HG03571 (cell line): ENCODE data around the gene ARPIN.
"Not testable (repeated sequence)": the region's sequence is repeated elsewhere in the genome, so short reads cannot be mapped to it uniquely, and the experiment has no call there.

Experiments used
- ATAC-seq: cut with Tn5 transposase; IDR thresholded peaks from one replicate; pipeline ENCODE4 v1.9.1; 2021; ENCODE audit not compliant: unreplicated experiment

Gene ARPIN

DNA sequence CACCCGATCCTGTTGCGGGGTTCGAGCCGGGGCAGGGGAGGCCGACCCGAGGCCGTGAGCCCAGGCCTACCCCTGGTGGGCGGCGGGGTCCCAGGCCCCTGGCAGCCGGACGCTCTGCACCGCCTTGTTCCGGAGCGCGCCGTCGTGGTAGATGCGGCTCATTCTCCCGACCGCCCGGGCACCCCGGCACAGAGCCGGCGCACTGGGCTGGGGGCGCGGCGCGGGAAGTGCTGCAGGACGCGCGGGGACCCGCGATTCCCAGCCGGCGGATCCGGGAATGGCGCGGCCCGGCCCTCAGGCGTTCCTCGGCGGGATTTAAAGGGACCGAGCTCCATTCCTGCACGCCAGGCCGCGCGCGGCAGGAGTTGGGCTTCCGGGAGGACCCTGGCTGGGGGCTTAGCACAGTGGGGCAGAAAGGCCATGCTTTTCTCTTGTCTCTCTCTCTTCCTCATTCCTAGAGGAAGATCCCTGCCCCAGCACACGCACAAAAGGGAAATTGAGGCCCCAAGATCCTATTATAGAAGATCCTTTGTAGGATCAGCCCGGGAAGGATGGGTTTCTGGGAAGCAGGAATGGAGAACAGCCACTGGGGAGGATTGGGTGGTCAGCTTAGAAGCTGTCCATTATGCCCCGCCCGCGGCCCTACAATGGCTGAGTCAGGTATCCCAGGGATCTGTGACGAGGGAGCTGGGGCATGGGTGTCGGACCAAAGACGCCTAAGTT is at the start of gene ARPIN:
ARPIN (minus strand) TSS at position 279 of the 723 bp plus-strand sequence; CDS start at position 162, 117 bp downstream.
- no peak for ATAC-seq

DNA sequence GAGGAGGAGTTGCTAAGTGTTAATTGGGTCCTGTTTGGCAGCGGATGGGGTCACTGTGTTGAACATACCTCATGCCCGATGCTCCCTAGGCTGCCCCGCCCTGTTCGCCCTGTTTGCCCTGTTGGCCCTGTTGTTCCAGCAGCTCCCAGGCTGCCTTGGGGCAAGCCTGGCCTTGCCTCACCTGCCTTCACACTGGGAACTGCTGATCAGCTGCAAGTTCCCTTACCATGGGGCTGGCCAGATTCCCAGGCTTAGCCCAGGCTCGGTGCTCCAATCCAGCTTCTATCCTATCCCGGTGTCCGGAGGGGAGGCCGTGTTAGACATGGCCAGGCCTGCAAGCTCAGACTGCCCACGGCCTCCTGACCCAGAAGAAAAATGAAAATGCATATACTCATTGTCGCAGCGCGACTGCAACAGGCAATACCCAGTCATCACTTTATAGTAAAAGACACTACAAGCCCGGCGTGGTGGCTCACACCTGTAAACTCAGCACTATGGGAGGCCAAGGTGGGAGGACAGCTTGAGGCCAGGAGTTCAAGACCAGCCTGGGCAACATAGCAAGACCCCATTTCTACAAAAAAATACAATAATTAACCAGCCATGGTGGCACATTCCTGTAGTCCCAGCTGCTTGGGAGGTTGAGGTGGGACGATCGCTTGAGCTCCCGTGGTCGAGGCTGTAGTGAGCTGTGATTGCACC is 45.5 kb upstream of the ARPIN start:
- no peak for ATAC-seq

DNA sequence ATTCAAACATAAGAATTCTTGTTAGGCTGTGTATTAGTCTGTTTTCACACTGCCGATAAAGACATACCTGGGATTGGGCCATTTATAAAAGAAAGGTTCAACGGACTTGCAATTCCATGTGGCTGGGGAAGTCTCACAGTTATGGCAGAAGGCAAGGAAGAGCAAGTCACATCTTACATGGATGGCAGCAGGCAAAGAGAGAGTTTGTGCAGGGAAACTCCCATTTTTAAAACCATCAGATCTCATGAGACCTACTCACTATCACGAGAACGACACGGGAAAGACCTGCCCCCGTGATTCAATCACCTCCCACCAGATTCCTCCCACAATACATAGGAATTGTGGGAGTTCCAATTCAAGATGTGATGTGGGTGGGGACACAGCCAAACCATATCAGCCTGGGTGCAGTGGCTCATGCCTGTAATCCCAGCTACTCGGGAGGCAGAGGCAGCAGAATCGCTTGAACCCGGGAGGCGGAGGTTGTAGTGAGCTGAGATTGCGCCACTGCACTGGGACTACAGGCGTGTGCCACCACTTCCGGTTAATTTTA is 42.8 kb upstream of the ARPIN start:
- ATAC-seq = not testable (repeated sequence)

DNA sequence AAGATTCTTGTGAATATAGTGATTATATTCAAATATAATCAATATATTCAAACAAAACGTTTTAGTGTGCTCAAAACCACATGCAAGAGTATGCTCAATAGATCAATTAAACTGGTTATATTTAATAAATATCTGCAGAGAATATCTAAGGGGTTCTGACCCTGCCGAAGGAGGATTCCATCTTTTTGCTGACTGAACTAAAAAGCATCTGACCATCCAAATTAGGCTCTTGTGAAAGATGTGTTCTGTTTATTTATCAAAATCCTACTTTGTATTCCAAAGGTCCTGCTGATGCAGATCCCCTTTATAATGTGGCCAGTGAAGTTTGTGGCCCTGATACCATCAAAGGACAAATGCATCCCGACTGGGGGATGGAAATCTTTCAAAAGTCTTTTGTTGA is 41.8 kb upstream of the ARPIN start:
- no peak for ATAC-seq

DNA sequence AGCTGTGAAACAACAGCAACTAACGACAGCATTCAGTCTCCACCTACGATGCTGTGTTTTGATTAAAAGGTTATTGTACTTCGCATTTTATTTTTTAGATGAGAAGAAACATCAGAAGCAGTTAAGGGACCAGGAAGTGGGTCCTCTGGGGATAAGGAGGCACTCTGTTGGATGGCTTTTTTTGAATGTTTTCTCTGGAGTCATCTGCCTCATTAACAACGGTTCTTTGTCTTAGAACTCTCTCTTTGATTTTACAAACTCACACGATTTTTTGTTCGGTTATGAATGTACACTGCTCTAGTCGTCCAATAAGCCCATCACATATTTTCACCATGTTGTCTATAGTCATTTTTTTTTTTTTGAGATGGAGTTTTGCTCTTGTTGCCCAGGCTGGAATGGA is 36.0 kb upstream of the ARPIN start:
- ATAC-seq = no peak

DNA sequence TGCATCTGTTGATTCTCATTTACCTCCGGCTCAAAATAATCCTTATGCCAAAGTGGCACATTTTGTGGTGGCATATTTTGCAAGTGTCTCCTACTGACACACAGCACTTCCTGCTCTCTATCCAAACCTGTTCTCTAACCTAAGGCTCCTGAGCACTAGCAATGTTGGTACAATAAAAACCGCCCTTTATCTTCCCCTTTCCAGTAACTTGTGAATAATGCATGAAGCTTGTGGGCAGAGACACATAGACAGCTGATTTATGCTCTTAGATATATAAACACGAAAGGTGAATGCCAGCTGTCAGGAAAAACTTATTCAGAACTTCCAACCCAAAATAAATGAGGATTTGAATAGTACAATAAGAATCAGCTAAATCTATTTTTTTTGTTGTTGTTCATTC is 34.6 kb upstream of the ARPIN start:
- ATAC-seq = no peak

DNA sequence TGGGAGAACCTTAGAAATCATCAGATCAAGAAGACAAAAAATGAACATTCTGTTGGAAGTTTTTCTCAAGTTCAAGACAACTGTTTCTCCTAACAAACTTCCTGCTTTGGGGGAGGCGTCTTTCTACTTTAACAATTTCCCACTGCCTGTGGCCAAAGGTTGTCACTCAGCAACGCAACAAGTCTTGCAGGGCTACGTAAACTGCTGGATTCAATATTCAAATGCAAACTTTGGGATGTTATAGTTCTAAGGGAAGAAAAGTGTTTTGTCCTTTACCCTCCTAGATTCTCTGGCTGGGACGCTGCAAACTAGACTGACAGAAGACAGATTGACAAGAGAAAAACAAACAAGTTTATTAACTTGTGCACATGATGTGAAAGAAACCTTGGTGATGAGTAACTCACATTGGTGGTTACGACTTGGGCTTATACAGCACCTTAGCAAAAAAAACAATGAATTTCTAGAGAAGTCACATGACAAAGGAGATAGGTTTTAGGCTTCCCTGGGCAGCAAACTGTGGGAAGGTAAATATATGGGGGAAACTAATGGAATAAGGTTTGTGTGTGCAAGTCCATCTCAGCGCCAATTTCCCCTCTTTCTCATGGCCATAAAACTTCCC is 34.0 kb upstream of the ARPIN start:
- ATAC-seq = no peak

DNA sequence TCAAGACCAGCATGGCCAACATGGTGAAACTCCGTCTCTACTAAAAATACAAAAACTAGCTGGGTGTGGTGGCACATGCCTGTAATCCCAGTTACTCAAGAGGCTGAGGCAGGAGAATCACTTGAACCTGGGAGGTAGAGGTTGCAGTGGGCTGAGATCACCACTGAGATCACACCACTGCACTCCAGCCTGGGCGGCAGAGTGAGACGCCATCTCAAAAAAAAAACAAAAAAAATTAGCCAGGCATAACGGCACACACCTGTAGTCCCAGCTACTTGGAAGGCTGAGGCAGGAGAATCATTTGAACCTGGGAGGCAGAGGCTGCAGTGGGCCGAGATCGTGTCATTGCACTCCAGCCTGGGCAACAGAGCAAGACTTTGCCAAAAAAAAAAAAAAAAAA is 31.0 kb upstream of the ARPIN start:
- not testable (repeated sequence) for ATAC-seq

DNA sequence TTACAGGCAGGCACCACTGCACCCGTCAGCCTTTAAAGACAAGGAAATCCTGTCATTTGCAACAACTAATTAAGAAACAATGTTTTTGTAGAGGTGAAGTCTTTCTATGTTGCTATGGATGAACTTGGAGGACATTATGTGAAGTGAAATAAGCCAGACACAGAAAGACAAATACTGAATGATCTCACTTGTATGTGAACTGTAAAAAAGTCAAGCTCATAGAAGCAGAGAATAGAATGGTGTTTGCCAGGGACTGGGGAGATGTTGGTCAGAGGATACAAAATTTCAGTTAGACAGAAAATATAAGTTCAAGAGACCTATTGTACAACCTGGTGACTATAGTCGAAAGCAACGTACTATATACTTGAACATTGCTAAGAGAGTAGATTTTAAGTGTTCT is 27.2 kb upstream of the ARPIN start:
- no peak for ATAC-seq

DNA sequence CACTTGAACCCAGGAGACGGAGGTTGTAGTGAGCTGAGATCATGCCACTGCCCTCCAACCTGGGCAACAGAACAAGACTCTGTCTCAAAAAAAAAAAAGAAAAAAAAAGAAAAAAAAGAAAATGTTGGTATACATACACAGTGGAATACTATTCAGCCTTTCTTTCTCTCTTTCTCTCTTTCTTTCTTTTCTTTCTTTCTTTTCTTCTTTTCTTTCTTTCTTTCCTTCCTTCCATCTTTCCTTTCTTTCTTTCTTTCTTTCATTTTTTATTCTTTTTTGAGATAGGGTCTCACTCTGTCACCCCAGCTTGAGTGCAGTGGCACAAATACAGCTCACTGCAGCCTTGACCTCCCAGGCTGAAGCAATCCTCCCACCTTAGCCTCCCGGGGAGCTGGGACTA is 26.6 kb upstream of the ARPIN start:
- not testable (repeated sequence) for ATAC-seq

DNA sequence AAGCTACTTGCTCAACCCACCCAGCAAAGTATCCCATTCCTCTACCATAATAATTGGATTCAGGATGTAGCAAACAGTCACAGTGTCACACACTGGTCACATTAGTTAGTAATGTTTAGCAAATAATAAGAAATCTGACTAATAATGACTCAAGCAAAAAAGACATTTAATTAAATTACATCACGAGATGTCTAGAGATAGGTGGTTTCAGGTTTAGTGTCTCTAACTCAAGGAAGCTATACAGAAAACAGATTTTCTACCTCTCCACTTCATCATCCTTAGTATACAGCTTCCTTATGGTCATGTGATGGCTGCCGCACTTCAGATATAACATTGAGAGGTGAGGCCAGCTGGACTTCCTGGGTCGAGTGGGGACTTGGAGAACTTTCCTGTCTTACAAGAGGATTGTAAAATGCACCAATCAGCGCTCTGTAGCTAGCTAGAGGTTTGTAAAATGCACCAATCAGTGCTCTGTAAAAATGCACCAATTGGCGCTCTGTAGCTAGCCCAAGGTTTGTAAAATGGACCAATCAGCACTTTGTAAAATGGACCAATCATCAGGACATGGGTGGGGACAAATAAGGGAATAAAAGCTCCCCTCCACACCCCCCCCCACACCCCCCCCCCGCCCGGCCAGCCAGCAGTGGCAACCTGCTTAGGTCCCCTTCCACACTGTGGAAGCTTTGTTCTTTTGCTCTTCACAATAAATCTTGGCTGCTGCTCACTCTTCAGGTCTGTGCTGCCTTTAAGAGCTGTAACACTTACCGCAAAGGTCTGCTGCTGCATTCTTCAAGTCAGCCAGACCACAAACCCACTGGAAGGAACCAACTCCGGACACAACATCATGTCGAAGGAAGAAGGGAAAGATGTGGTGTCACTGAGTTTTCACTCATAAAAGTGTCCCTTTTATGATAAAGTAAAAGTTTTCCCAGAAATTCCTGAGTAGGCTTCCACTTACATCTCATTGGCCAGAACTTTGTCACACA is 24.9 kb upstream of the ARPIN start:
- ATAC-seq = no peak

DNA sequence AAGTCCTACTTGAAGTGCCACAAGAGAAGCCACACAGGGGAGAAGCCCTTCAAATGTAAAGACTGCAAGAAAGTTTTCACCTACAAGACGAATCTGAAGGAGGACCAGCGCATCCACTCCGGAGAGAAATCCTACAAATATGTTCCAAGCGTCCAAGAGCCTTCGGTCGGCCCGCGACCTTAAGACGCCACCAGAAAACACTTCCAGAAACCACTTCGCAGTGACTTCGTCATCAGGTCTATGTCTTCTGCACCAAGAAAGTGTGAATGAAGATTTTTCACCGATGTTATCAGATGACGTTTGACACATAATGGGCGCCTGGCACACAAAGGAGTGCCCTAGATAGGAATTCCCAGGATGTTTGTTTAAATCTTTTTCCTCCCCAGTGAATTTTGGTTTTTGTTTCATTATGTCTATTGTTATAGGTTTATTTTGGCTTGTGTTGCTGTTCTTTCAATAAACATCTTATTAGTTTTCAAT is 24.1 kb upstream of the ARPIN start:
- no peak for ATAC-seq

DNA sequence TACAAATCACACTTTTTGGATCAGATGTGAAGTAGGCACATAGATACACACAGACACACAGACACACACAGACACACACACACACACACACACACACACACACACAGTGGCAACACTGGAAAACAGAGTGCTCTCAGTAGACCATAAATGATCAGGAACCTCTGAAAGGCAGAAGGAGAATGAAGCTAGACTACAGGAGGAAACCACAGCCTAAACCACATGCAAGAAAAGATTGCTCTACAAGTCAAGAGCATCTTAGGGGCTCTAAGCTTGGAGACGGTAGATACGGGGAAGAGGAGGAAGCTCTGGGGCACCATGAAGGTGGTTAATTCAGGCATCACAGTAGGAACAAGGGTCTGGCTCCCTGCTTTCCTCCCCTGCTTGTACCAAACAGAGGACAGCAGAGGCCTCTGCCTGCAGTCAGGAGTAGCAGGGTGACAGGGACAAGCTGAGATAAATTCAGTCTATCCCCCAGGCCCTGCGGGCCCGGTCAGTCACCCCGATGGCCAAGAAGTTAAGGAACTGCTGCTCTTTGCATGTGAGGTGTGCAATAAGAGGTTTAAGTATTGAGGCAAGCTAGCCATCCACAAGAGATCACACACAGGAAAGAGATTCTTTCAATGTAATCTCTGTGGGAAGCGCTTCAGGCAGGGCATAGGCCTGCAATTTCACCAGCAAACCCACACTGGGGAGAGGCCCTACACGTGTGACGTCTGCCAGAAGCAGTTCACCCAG is 23.5 kb upstream of the ARPIN start:
- ATAC-seq = no peak

DNA sequence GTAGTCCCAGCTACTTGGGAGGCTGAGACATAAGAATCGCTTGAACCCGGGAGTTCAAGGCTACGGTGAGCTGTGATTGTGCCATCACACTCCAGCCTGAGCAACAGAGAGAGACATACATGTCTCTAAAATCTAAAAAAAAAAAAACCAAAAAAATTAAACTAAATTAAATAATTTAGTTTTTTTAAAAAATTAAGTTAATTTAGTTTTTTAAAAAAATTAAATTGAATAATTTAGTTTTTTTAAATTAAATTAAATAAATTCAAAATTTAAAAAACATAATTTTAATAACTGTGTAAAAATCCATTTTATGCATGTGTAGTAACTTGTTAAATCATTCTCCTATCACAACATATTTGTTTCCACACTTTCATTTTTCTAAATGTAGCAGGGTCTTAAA is 20.1 kb upstream of the ARPIN start:
- ATAC-seq = no peak

DNA sequence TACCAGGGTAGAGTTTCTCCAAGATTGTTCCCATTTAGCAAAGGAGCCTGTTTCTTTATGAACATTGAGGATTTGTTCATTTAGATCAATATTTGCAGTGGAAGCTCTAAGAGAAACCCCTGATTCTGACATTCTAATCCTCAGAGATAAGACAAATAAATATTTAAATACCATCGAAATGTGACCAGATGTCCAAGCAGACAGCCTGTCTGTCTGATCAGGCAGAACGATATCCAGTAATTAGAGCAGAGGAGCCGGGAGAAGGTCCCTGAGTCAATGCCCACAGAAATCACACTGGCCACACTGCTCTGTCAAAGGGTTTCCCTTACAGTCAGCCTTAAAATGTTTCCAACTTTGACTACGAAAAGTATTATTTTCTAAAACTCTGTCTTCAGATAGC is 15.7 kb upstream of the ARPIN start:
- no peak for ATAC-seq

DNA sequence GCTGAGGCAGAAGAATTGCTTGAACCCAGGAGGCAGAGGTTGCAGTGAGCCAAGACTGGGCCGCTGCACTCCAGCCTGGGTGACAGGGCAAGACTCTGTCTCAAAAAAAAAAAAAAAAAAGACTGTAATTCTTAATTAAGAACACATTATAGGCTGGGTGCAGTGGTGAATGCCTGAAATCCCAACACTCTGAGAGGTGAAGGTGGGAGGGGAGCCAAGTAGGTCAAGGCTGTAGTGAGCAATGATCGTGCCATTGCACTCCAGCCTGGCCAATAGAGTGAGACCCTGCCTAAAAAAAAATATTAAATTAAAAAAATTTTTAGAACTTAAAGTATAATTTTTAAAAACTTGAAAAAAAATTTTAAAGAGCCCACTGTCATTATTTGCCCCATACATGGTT is 13.4 kb upstream of the ARPIN start:
- ATAC-seq = no peak

DNA sequence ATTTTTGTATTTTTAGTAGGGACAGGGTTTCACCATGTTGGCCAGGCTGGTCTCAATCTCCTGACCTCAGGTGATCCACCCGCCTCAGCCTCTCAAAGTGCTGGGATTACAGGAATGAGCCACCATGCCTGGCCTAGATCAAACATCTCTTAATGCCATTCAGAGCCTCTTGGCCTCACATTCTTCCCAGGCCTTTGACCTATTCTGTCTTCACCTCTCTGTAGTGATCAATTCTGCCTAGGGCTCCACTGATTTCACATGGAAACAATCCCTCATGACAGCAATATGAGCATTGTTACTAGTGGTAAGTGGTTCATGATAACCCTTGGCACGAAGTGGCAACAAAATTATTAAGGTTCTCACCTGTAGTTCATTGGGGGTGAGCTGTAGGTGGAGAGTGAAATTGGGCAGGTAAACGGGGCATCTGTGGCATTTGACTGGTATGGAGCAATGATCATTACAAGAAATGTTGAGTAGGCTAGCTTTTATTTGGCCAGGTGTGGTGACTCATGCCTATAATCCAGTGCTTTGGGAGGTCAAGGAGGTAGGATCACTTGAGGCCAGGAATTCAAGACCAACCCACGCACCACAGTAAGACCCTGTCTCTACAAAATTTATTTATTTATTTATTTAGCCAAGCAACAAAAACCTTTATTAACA is 4.8 kb upstream of the ARPIN start:
- ATAC-seq = no peak

DNA sequence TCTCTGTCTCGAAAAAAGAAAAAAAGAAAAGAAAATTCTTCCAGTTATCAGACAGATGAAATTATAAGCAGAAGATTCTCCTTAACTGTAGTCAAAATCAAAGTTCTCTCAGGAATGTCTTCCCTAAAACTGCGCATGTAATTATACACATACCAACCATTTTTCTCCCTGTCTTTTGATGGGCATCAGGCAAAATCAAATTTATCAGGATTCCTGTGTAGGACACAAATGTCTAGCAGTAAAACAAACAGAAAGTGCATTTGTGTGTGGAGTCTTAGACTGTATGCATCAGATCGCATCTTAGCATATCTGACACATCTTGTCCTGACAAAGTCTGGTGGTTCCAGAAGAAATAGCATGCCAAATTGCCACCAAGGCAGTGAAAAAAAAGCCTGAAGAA is 3.9 kb upstream of the ARPIN start:
- ATAC-seq = no peak

DNA sequence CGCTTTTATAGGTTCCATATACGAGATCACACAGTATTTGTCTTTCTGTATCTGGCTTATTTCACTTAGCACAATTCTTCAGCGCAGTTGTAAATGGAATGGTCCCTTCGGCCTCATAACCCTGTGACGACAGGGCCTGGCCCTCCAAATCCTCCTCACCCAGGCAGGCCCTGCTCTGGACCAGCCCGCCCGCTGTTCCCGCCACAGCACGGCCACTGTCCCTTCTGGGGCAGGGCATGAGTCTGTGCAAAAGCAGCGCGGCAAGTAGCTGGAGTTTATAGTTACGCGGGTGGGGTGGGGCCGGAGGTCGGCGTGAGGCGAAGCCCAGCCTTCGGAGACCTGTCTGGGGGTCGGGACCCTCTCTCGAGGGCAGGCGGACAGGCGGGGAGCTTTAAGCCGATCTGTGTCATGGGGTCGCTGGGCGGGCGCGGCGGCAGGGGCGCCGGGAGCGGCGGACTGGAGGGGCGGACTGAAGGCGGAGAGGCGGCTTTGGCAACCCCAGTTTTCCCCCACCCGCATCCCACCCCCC is 543 bp downstream of the ARPIN start:
- no peak for ATAC-seq
